ENCODE measurements around the gene OTOG.

DNA sequence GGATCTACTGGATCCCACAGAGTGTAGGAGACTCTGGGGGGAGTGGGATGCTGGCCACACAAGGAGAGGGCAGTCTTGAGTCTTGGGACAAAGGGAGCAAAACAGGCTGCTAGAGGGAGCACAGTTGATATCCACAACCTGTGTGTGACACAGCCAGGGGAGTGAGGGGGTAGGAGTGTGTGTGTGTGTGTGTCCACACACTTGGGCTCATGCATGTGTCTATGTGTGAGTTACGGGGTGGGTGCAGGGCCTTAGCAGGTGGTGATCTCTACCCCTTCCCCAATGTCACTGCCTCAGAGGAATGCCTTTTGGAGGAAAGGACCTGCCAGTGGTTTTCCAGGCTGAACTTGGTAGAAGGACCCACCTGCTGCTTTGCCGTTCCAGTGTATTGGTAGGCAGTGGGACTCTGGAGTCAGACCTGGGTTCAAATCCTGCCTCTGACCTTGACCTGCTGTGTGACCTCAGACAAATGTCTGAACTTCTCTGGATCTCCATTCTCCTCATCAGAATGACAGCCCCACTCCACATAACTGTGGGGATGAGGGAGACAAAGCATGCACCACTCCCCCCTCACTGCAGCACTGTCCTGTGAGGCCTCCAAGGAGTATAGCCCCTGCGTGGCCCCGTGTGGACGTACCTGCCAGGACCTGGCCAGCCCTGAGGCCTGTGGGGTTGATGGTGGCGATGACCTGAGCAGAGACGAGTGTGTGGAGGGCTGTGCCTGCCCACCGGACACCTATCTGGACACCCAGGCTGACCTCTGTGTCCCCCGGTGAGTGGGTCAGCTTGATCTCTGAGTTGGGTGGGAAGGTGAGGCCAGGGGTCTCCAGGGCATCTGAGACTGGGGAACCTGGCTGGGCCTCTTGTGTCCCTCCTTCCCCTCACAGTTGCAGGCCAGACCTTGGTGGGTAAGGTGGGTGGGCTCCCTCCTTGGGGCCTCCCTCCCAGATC lies 27.4 kb downstream of the OTOG start:
- TF ChIP-seq, protein P1, sequence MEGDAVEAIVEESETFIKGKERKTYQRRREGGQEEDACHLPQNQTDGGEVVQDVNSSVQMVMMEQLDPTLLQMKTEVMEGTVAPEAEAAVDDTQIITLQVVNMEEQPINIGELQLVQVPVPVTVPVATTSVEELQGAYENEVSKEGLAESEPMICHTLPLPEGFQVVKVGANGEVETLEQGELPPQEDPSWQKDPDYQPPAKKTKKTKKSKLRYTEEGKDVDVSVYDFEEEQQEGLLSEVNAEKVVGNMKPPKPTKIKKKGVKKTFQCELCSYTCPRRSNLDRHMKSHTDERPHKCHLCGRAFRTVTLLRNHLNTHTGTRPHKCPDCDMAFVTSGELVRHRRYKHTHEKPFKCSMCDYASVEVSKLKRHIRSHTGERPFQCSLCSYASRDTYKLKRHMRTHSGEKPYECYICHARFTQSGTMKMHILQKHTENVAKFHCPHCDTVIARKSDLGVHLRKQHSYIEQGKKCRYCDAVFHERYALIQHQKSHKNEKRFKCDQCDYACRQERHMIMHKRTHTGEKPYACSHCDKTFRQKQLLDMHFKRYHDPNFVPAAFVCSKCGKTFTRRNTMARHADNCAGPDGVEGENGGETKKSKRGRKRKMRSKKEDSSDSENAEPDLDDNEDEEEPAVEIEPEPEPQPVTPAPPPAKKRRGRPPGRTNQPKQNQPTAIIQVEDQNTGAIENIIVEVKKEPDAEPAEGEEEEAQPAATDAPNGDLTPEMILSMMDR (IDR thresholded peaks at IDR 0.05) = no peak
- TF ChIP-seq POLR2A (IDR thresholded peaks at IDR 0.05) = no peak
